Activated CD4-positive, alpha-beta T cell treated with anti-CD3 and anti-CD28 coated beads, Interleukin-2, amount 50 U/mL, for 1 hour (primary cell): ENCODE measurements around the gene AP2A2.

Source experiments
- DNase-seq: peaks from one replicate; pipeline ENCODE4 v3.0.0-alpha.2; 2020

Gene AP2A2

GRCh38 chr11:977830-978720 is 52.4 kb downstream of the AP2A2 start:
- no peak for DNase-seq

- no peak for DNase-seq
Observed at GRCh38 chr11:978781-979180, 53.1 kb downstream of the AP2A2 start.

- DNase-seq = no peak
Observed at GRCh38 chr11:980438-981357, 55.0 kb downstream of the AP2A2 start.

GRCh38 chr11:981764-982163 is 56.1 kb downstream of the AP2A2 start:
- DNase-seq = no peak

- DNase-seq = no peak
Observed at GRCh38 chr11:984546-984945, 58.9 kb downstream of the AP2A2 start.

GRCh38 chr11:985406-985805 is 59.7 kb downstream of the AP2A2 start:
- DNase-seq = no peak

GRCh38 chr11:985848-986247 is 60.2 kb downstream of the AP2A2 start:
- DNase-seq = no peak

GRCh38 chr11:986270-986951 is 60.7 kb downstream of the AP2A2 start:
- no peak for DNase-seq

GRCh38 chr11:986952-987305 is 61.3 kb downstream of the AP2A2 start:
- no peak for DNase-seq

GRCh38 chr11:987671-988070 is 62.0 kb downstream of the AP2A2 start:
- no peak for DNase-seq

GRCh38 chr11:990101-990500 is 64.4 kb downstream of the AP2A2 start:
- no peak for DNase-seq

- no peak for DNase-seq
Observed at GRCh38 chr11:991034-991433, 65.4 kb downstream of the AP2A2 start.

GRCh38 chr11:991711-992307 is 66.1 kb downstream of the AP2A2 start:
- DNase-seq = no peak

GRCh38 chr11:992577-992976 is 66.9 kb downstream of the AP2A2 start:
- DNase-seq = no peak

GRCh38 chr11:993632-994167 is 68.0 kb downstream of the AP2A2 start:
- no peak for DNase-seq

- no peak for DNase-seq
Observed at GRCh38 chr11:995044-995751, 69.5 kb downstream of the AP2A2 start.

GRCh38 chr11:995752-996420 is 70.2 kb downstream of the AP2A2 start:
- no peak for DNase-seq

GRCh38 chr11:996681-997080 is 71.0 kb downstream of the AP2A2 start:
- no peak for DNase-seq

- no peak for DNase-seq
Observed at GRCh38 chr11:997907-998306, 72.2 kb downstream of the AP2A2 start.

GRCh38 chr11:999009-999408 is 73.3 kb downstream of the AP2A2 start:
- DNase-seq = no peak
